GM12872 (cell line): ENCODE data around the gene PRKN.

ENCODE experiments used
- CTCF ChIP-seq: IDR thresholded peaks from 3 replicates; pipeline ENCODE4 v1.5.1; 2011; ENCODE audit warnings: low read depth, mild to moderate bottlenecking, low read length, moderate library complexity; ENCODE audit not compliant: insufficient read depth

Gene PRKN

GRCh38 chr6:161354956-161355355 is 1372.6 kb downstream of the PRKN start:
- TF ChIP-seq CTCF: no peak

DNA sequence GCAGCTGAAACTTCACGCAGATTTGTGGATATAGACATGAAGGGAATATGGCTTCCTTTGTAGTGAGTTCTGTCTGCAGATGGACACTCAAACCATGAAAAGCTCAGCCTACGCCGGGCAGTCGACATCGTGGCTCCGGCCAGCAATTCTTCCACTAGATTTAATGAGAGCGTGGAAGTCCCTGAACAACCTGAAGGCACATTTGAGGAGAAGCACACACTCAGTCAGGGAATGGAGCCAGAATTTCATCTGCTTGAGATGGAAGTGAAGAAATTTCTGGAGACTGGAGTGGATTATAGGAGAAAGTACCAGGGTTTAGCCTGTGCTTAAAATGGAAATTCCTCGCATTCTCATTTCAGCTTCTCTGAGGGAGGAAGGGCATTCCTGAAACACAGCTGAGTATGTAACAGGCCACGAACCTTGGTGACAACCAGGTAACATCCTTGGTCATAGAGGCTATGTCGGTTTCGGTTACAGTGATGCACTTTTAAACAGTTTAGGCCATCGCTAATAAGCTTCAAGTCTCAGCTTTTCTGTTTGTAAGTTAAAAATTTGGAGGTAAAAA is 1373.2 kb downstream of the PRKN start:
- no peak for TF ChIP-seq CTCF

DNA sequence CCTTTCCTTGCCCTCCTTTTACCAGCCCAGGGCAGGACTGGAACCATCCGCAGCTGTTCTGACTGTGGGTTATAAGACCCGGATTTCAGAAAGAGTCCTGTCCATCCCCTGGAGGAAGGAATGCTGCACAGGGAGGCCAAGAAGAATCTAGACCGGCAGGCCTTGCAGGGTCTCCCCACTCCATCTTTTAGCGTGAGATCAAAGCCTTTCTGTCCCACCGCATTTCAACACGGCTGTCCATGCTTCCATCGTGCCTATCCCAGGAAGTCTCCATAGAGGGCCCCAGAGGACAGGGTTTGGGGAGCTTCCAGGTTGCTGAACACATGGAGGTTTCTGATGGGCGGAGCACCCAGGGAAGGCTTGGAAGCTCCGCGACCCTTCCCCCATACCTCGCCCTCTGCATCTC is 1374.4 kb downstream of the PRKN start:
- TF ChIP-seq CTCF: no peak

GRCh38 chr6:161351858-161352257 is 1375.7 kb downstream of the PRKN start:
- TF ChIP-seq CTCF: no peak

- TF ChIP-seq CTCF: no peak
These were observed 1377.7 kb downstream of the PRKN start for GRCh38 chr6:161349886-161350285.

- no peak for TF ChIP-seq CTCF
These were observed 1379.0 kb downstream of the PRKN start for GRCh38 chr6:161348628-161348994.

DNA sequence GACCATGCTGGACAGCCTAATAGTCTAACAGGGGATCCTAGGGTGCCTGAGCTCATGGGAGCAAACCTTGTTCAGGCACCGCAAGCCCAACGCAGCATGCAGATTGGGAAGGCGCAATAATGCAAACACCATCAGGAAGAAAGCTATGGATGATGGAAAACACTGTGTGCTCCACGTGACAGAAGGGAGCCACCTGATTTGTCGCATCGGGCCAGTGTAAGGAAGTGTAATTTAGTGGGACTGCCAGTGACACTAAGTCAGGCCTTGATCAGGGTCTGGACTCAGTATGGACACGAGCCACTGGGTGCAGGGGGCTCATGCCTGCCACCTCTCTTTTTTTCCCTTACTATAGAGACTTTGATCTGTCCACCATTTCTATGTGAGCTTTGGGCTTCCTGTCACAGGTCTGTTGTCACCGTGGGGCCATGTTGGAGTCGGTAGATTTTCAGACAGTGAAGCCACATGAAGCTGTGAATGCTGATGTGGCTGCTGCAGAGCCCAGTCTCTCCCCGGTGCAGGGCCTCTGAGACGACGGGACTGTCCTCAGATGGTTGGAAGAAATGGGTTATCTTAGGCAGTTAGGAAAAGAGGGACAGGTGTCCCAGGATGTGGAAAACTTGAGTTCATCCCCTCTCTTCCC is 1379.5 kb downstream of the PRKN start:
- no peak for TF ChIP-seq CTCF
